ENCODE data around the gene ZSWIM4. TPM values are rescaled to one million over a fixed set of nuclear protein-coding genes. Genes with fewer than 3 reads are reported as not detected.

Gene ZSWIM4
- total and polyA plus RNA-seq, 10 donors: 1.5 to 14.8 (median 7.7) TPM

- Histone ChIP-seq H3K36me3 (peaks cover 0 to 92% (median 26%) of the 10 kb centered on the region in 6 donors), H3K27me3 (replicated peaks in 1 of 7) (no peaks in the 10 kb centered on the region), H3K4me1 (no peaks in the 10 kb centered on the region), H3K4me3 (no peak overlapping the region), H3K9me3 (no peaks in the 10 kb centered on the region), H3K27ac (no peak overlapping the region)
- WGBS, 5 donors: 86 to 100% (median 96%) methylated on average over 3 of the region's 3 CpGs
- no peak for TF ChIP-seq POLR2A (IDR thresholded peaks at IDR 0.05)
- TF ChIP-seq CTCF (IDR thresholded peaks at IDR 0.05 in 8 of 11, conservative IDR thresholded peaks at IDR 0.05 in 3 of 11): no peak
- intact Hi-C loops (cut with DNase I; ENCODE audit: low total_unique reads): no loop called here
- no peak for DNase-seq
Observed at GRCh38 chr19:13807421-13808021, 12.3 kb downstream of the ZSWIM4 start.

- TF ChIP-seq POLR2AphosphoS5 (IDR thresholded peaks at IDR 0.05) (peak in 2 of 3 donors; percentile 19 to 45), POLR2A (IDR thresholded peaks at IDR 0.05) (no peak), CTCF (IDR thresholded peaks at IDR 0.05 in 8 of 11, conservative IDR thresholded peaks at IDR 0.05 in 3 of 11) (no peak)
- H3K4me3 ChIP-seq: no peak overlapping the region
- H3K36me3 ChIP-seq: peaks cover 0 to 95% (median 29%) of the 10 kb centered on the region in 6 donors
- DNase-seq: no peak
- intact Hi-C loops (cut with DNase I; ENCODE audit: low total_unique reads): no loop called here
- WGBS, 5 donors: 95 to 100% (median 98%) methylated on average over 7 to 34 of the region's 34 CpGs
- H3K9me3 ChIP-seq: no peaks in the 10 kb centered on the region
- H3K4me1 ChIP-seq: peaks cover 0 to 1% (median 0%) of the 10 kb centered on the region in 6 donors
- H3K27me3 ChIP-seq (replicated peaks in 1 of 7): no peaks in the 10 kb centered on the region
- no peak overlapping the region for H3K27ac ChIP-seq
Observed at GRCh38 chr19:13808856-13809255, 13.6 kb downstream of the ZSWIM4 start.

- no peak for DNase-seq
- Histone ChIP-seq H3K27me3 (replicated peaks in 1 of 7) (no peaks in the 10 kb centered on the region), H3K36me3 (peaks cover 0 to 100% (median 33%) of the 10 kb centered on the region in 6 donors), H3K4me1 (peaks cover 0 to 9% (median 0%) of the 10 kb centered on the region in 6 donors), H3K27ac (no peak overlapping the region), H3K4me3 (no peak overlapping the region), H3K9me3 (no peaks in the 10 kb centered on the region)
- 91 to 99% (median 97%) methylated on average over 8 to 11 of the region's 11 CpGs for WGBS, 5 donors
- TF ChIP-seq POLR2A (IDR thresholded peaks at IDR 0.05) (no peak), POLR2AphosphoS5 (IDR thresholded peaks at IDR 0.05) (no peak), CTCF (IDR thresholded peaks at IDR 0.05 in 8 of 11, conservative IDR thresholded peaks at IDR 0.05 in 3 of 11) (no peak)
- intact Hi-C loops (cut with DNase I; ENCODE audit: low total_unique reads): no loop called here
Observed at GRCh38 chr19:13812544-13812943, 17.3 kb downstream of the ZSWIM4 start.

DNA sequence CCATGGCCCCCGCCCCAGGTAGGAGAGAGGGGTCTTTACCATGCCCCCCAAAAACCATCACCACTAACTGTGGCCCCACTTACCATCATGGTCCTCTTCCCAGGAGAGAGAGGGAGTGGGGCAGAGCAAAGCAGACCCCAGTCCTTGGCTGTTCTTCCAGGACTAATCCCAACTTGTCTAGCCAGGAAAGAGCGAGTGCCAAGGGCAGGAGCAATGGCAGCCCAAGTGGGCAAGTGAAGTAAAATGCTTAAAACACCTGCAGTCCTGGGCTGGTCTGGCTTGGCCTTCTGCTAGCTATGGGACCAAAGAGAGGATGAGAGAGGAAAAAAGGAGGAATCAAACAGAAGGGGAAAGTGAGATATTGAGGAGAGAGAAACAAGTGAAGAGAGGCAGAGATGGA is 17.9 kb downstream of the ZSWIM4 start:
- intact Hi-C loops (cut with DNase I; ENCODE audit: low total_unique reads): no loop called here
- Histone ChIP-seq H3K4me3 (no peak overlapping the region), H3K9me3 (no peaks in the 10 kb centered on the region), H3K27ac (no peak overlapping the region), H3K27me3 (replicated peaks in 1 of 7) (no peaks in the 10 kb centered on the region), H3K4me1 (peaks cover 0 to 9% (median 0%) of the 10 kb centered on the region in 6 donors), H3K36me3 (peaks cover 0 to 100% (median 33%) of the 10 kb centered on the region in 6 donors)
- TF ChIP-seq POLR2A (IDR thresholded peaks at IDR 0.05) (no peak), POLR2AphosphoS5 (IDR thresholded peaks at IDR 0.05) (no peak), CTCF (IDR thresholded peaks at IDR 0.05 in 8 of 11, conservative IDR thresholded peaks at IDR 0.05 in 3 of 11) (no peak)
- DNase-seq: no peak
- 87 to 100% (median 100%) methylated on average over 1 to 2 of the region's 2 CpGs for WGBS, 5 donors

All from spleen (tissue), 11 donors.